PC-3 (cell line): ENCODE measurements around the gene TEX2. TPM values are rescaled to one million over a fixed set of nuclear protein-coding genes. Genes with fewer than 3 reads are reported as not detected.

Experiments
- ATAC-seq: fragments of 200-7000 bp; cut with Tn5 transposase; 2 replicates; pipeline ENCODE4 v1.9.1; 2020; ENCODE audit warnings: mild to moderate bottlenecking, moderate library complexity
- BruUV-seq: library from RNA; stranded (reverse); fragments of 400-500 nt; replicated peaks from 2 replicates; lab custom pipeline; 2021; lab: Mats Ljungman, UMichigan
- CTCF ChIA-PET: fragments of 300-600 bp; sonication (Branson Sonifier 250); formaldehyde crosslinking; loops from one replicate; lab custom pipeline; 2022; ENCODE audit warnings: antibody characterized with exemption; lab: Charles Lee
- POLR2A ChIA-PET: fragments of 300-600 bp; sonication (Branson Sonifier 250); formaldehyde crosslinking; loops from one replicate; lab custom pipeline; 2022; ENCODE audit warnings: antibody characterized with exemption; ENCODE audit not compliant: unreplicated experiment; lab: Charles Lee
- DNase-seq: peaks from one replicate; pipeline ENCODE4 v3.0.0-alpha.2; 2015
- H2AFZ ChIP-seq: fragments of 300-600 bp; sonication (generic); 2 replicates; pipeline ENCODE4 v1.6.0; 2016; ENCODE audit warnings: antibody characterized with exemption, low read length
- H3F3A ChIP-seq: fragments of 300-600 bp; sonication (generic); one replicate; pipeline ENCODE4 v1.6.0; 2017; ENCODE audit warnings: antibody characterized with exemption, low read length, control low read depth, mild to moderate bottlenecking; ENCODE audit not compliant: unreplicated experiment
- H3K27ac ChIP-seq: fragments of 300-600 bp; sonication (generic); 2 replicates; pipeline ENCODE4 v1.5.1; 2016; ENCODE audit warnings: mild to moderate bottlenecking, low read length
- H3K27me3 ChIP-seq: fragments of 300-600 bp; sonication (generic); 2 replicates; pipeline ENCODE4 v1.6.1; 2016; ENCODE audit warnings: low read length, mixed read lengths
- H3K36me3 ChIP-seq: fragments of 300-600 bp; sonication (generic); 2 replicates; pipeline ENCODE4 v1.6.1; 2016; ENCODE audit warnings: low read depth, mixed run types, low read length, mixed read lengths
- H3K4me1 ChIP-seq: fragments of 300-600 bp; sonication (generic); 2 replicates; pipeline ENCODE4 v1.5.1; 2016; ENCODE audit warnings: low read length; ENCODE audit not compliant: insufficient read depth
- H3K4me2 ChIP-seq: fragments of 300-600 bp; sonication (generic); 2 replicates; pipeline ENCODE4 v1.6.0; 2016; ENCODE audit warnings: low read length
- H3K4me3 ChIP-seq: fragments of 300-600 bp; sonication (generic); 2 replicates; pipeline ENCODE4 v1.5.1; 2016; ENCODE audit warnings: mild to moderate bottlenecking, low read length, mixed read lengths
- H3K79me2 ChIP-seq: fragments of 300-600 bp; sonication (generic); 2 replicates; pipeline ENCODE4 v1.6.1; 2017; ENCODE audit warnings: low read length, mixed read lengths
- H3K9ac ChIP-seq: fragments of 300-600 bp; sonication (generic); 2 replicates; pipeline ENCODE4 v1.6.0; 2016; ENCODE audit warnings: mild to moderate bottlenecking, low read length
- H3K9me2 ChIP-seq: fragments of 300-600 bp; sonication (generic); replicated peaks from 2 replicates; pipeline ENCODE4 v1.6.1; 2016; ENCODE audit warnings: mixed run types, low read length, mixed read lengths
- H3K9me3 ChIP-seq: fragments of 300-600 bp; sonication (generic); 2 replicates; pipeline ENCODE4 v1.6.1; 2016; ENCODE audit warnings: low read length, mixed read lengths
- H4K20me1 ChIP-seq: fragments of 300-600 bp; sonication (generic); 2 replicates; pipeline ENCODE4 v1.6.1; 2016; ENCODE audit warnings: low read length, mixed read lengths
- CTCF ChIP-seq: fragments of 300-600 bp; sonication (generic); conservative IDR thresholded peaks from 2 replicates; pipeline ENCODE4 v1.5.1; 2017; ENCODE audit warnings: antibody characterized with exemption, low read depth, mild to moderate bottlenecking, low read length
- EZH2 ChIP-seq: fragments of 300-600 bp; sonication (generic); IDR thresholded peaks from one replicate; pipeline ENCODE4 v1.6.1; 2017; ENCODE audit warnings: antibody characterized with exemption, mild to moderate bottlenecking, low read length; ENCODE audit not compliant: unreplicated experiment
- EZH2phosphoT487 ChIP-seq: fragments of 300-600 bp; sonication (generic); IDR thresholded peaks from 2 replicates; pipeline ENCODE4 v1.6.1; 2018; ENCODE audit warnings: mild to moderate bottlenecking, antibody characterized with exemption, low read length, borderline replicate concordance
- intact Hi-C: fragments of 100-400 bp; cut with micrococcal nuclease; formaldehyde crosslinking; loops from 2 replicates; pipeline ENCODE4 v1.9.0; 2023
- total RNA-seq: library from RNA; depleted of rRNA; stranded (reverse); fragments of >200 nt; gene quantifications from 2 replicates; pipeline ENCODE4 v1.2.3, GENCODE V29; 2014

Gene TEX2
- total RNA-seq, 1 experiment from 2014 or later = 44.2 TPM

GRCh38 chr17:64243340-64243739 lies 19.7 kb downstream of the TEX2 start:
- no TSS peak for BruUV-seq
- intact Hi-C loops = loop anchor here (5.0 kb wide), 1 partner anchor 34 kb away; no protein-coding TSS in a partner anchor
- no peak overlapping the region for H3K9ac ChIP-seq
- H3K4me1 ChIP-seq = peaks cover 24% of the 10 kb centered on the region
- H3K79me2 ChIP-seq = peaks cover 76% of the 10 kb centered on the region
- CTCF ChIA-PET = no interaction called here
- no peaks in the 10 kb centered on the region for H3K36me3 ChIP-seq
- H3K9me3 ChIP-seq = no peaks in the 10 kb centered on the region
- no peaks in the 10 kb centered on the region for H3K9me2 ChIP-seq
- no peak overlapping the region for H2AFZ ChIP-seq
- no peaks in the 10 kb centered on the region for H3F3A ChIP-seq
- POLR2A ChIA-PET = no interaction called here
- H3K4me3 ChIP-seq = no peak overlapping the region
- no peak overlapping the region for H3K27ac ChIP-seq
- no peak for TF ChIP-seq EZH2
- no peak for TF ChIP-seq EZH2phosphoT487
- TF ChIP-seq CTCF = no peak
- ATAC-seq (no peak), DNase-seq (no peak)
- no peak overlapping the region for H3K4me2 ChIP-seq
- no peaks in the 10 kb centered on the region for H3K27me3 ChIP-seq
- no peaks in the 10 kb centered on the region for H4K20me1 ChIP-seq

- TF ChIP-seq EZH2 = no peak
- TF ChIP-seq CTCF = no peak
- TF ChIP-seq EZH2phosphoT487 = no peak
- no peaks in the 10 kb centered on the region for H3K27me3 ChIP-seq
- H4K20me1 ChIP-seq = no peaks in the 10 kb centered on the region
- H3K4me2 ChIP-seq = no peak overlapping the region
- H3K9me2 ChIP-seq = no peaks in the 10 kb centered on the region
- H3F3A ChIP-seq = no peaks in the 10 kb centered on the region
- BruUV-seq = no TSS peak
- H3K27ac ChIP-seq = no peak overlapping the region
- H3K4me1 ChIP-seq = peaks cover 24% of the 10 kb centered on the region
- peaks cover 73% of the 10 kb centered on the region for H3K79me2 ChIP-seq
- intact Hi-C loops = loop anchor here (5.0 kb wide), 1 partner anchor 35 kb away; no protein-coding TSS in a partner anchor
- ChIA-PET POLR2A (no interaction called here), CTCF (no interaction called here)
- H3K36me3 ChIP-seq = no peaks in the 10 kb centered on the region
- H3K9me3 ChIP-seq = no peaks in the 10 kb centered on the region
- no peak overlapping the region for H2AFZ ChIP-seq
- H3K4me3 ChIP-seq = no peak overlapping the region
- H3K9ac ChIP-seq = no peak overlapping the region
- ATAC-seq (no peak), DNase-seq (no peak)
Observed at GRCh38 chr17:64242633-64243032, 20.4 kb downstream of the TEX2 start.

GRCh38 chr17:64240741-64241347 lies 22.2 kb downstream of the TEX2 start:
- H4K20me1 ChIP-seq = no peaks in the 10 kb centered on the region
- no TSS peak for BruUV-seq
- no peak overlapping the region for H3K27ac ChIP-seq
- TF ChIP-seq EZH2phosphoT487 = no peak
- TF ChIP-seq EZH2 = no peak
- TF ChIP-seq CTCF = no peak
- no peak overlapping the region for H3K9ac ChIP-seq
- H3K4me3 ChIP-seq = no peak overlapping the region
- no peaks in the 10 kb centered on the region for H3K9me3 ChIP-seq
- no peak overlapping the region for H2AFZ ChIP-seq
- H3F3A ChIP-seq = no peaks in the 10 kb centered on the region
- H3K79me2 ChIP-seq = peaks cover 78% of the 10 kb centered on the region
- ATAC-seq (no peak), DNase-seq (peak; percentile 43)
- ChIA-PET CTCF (no interaction called here), POLR2A (no interaction called here)
- H3K4me1 ChIP-seq = peaks cover 23% of the 10 kb centered on the region
- H3K27me3 ChIP-seq = no peaks in the 10 kb centered on the region
- intact Hi-C loops = loop anchor here (5.0 kb wide), 1 partner anchor 36 kb away; no protein-coding TSS in a partner anchor
- no peak overlapping the region for H3K4me2 ChIP-seq
- no peaks in the 10 kb centered on the region for H3K9me2 ChIP-seq
- H3K36me3 ChIP-seq = no peaks in the 10 kb centered on the region
